Measurements from ENCODE around the gene SH3RF2. TPM values are rescaled to one million over a fixed set of nuclear protein-coding genes. Genes with fewer than 3 reads are reported as not detected.
A peak's percentile ranks its signal among the peaks of the same experiment; 100 is the strongest.

Gene SH3RF2
- total RNA-seq, 1 experiment from 2014 or later: 0.77 TPM

DNA sequence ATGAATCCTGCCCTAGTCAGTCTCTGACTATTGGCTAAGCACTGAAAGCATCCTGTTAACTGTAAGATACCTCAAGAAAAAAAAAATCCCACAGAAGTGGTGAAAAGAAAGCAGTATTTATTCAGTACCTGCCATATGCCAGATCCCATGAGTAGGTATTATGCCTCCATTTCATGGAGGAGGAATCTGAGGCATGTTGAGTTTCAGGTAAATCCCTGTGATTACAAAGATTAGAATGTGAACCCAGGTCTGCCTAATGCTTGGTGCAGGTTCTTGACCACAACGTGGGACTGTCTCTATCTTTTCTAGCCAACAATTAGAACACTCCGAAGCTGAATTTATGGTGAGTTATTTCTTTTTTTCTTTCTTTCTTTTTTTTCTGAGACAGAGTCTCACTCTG is 30.9 kb downstream of the SH3RF2 start:
- in situ Hi-C loops (cut with HindIII; ENCODE audit: low pct_unique_long_range_greater_than_20kb, low sequenced_read_pairs): no loop called here
- no peak for DNase-seq (ENCODE audit: low read depth, low spot score)

- DNase-seq (ENCODE audit: low read depth, low spot score): no peak
- in situ Hi-C loops (cut with HindIII; ENCODE audit: low pct_unique_long_range_greater_than_20kb, low sequenced_read_pairs): no loop called here
These were observed 32.8 kb downstream of the SH3RF2 start for GRCh38 chr5:145968970-145969713.

- in situ Hi-C loops (cut with HindIII; ENCODE audit: low pct_unique_long_range_greater_than_20kb, low sequenced_read_pairs): no loop called here
- no peak for DNase-seq (ENCODE audit: low read depth, low spot score)
These were observed 33.3 kb downstream of the SH3RF2 start for GRCh38 chr5:145969714-145970092.

DNA sequence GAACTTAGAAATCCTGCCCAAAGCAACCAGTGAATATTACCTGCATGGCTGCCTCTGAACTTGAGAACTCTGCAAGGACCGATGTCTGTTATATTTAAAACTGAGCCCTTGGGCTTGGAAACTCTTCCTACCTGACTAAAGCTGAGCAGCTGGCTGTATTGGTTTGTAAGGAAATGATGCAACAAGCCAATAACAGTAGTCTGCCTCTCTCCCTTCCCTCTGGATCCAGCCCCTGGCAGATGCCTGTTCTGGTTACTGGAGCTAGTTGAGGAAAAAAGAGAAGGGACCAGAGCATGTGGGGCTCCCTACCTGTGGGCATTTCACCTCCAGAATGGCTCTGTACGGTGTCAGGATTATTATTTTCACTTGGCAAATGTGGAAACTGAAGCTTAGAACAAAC is 34.7 kb downstream of the SH3RF2 start:
- DNase-seq (ENCODE audit: low read depth, low spot score): no peak
- in situ Hi-C loops (cut with HindIII; ENCODE audit: low pct_unique_long_range_greater_than_20kb, low sequenced_read_pairs): no loop called here

GRCh38 chr5:145971701-145972100 is 35.3 kb downstream of the SH3RF2 start:
- in situ Hi-C loops (cut with HindIII; ENCODE audit: low pct_unique_long_range_greater_than_20kb, low sequenced_read_pairs): no loop called here
- DNase-seq (ENCODE audit: low read depth, low spot score): no peak

DNA sequence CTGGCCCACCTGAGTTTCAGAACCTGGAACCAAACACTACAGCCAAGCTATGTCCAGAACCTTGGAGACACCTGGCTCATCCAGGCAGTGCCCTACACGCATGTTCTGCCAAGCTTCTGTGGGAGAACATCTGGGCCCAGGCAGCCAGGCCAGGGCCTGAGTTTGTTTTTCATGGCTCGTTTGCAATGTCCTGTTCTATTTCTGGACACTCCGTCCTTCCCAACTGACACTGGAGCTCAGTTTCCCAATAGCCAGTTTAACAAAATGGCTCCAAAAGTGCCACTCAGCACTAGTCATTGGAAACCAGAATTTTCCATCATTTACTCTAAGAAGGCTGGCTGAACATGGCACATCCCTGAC is 38.6 kb downstream of the SH3RF2 start:
- in situ Hi-C loops (cut with HindIII; ENCODE audit: low pct_unique_long_range_greater_than_20kb, low sequenced_read_pairs): no loop called here
- no peak for DNase-seq (ENCODE audit: low read depth, low spot score)

DNA sequence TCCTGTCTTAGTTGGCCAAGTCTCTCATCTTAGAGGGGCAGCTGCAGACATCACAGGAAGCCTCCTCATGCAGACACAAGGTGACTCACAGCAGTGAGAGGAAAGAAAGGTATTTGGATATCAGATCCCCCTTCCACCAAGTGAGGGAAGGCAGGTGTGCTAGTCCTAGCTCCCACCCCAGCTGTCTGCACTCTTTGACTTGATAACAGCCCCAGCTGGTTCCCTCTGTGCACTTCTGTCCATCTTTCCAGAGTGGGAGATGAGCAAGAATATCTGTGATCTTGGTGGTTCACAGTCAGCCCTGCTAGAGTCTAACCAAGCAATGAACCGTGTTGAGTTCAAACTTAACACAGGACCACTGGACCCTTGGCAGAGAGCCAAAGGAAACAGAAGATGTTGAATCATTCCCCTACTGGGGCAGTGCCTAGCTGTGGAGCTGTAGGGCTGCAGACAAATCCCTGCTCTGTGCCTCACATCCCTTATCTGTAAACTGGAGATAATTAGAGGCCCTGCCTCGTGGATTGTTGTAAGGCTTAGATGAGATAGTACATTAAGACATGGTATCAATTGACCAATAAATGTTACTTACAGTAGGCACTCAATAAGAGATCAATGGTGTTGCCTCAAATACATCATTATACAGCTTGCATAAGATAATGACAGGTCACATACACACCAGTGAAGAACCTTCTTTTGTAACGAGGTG is 39.1 kb downstream of the SH3RF2 start:
- DNase-seq (ENCODE audit: low read depth, low spot score): peak; percentile 7
- in situ Hi-C loops (cut with HindIII; ENCODE audit: low pct_unique_long_range_greater_than_20kb, low sequenced_read_pairs): no loop called here

DNA sequence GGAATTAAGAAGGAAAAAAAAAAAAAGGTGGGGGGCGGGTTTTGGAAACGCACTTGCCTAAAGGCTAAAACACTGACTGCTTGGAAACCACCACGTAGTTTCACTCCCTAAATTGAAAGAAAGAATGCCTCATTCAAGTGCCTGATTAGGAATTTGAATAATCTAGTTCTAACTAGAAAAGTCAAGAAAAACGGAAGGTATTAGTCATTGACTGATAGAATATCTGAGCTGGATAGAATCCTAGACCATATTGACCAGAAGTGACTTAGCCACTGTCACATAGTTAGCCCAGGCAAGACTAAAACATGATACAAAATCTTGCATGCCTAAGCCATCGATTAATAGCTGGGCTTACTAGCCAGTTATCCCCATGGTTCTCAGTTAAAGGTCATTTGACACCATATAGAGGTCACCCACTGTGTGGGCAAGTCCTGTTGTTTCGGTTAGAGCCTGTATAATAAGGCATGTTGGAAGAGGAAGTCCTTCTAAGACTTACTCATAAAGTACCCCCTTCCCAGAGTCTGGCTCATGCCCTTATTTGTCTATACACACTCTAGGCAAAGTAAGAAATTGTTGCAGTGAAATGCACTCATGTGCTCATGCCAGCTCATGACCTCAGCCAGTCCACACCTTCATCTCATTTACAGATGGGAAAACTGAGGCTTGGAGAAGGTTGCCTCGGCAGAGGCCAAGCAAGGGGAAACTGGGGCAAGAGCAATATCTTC is 40.2 kb downstream of the SH3RF2 start:
- in situ Hi-C loops (cut with HindIII; ENCODE audit: low pct_unique_long_range_greater_than_20kb, low sequenced_read_pairs): no loop called here

DNA sequence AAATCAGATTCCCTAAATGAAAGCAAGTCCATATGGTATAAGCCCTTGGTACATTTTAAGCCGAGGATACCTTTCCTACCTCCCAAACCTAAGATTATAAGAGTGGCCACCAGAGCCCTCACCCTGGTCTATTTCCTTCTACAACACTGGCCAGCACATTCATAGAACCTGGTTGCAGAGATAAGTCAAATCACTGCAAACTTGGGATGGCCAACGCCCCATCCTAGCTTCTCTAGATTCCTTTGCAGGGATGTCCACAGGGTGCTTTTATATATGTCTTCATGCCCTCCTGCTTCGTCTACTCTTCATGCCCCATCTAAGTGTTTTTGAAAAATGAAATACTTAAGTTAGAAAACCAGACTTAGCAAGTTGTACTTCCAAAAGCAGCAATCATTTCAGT is 41.8 kb downstream of the SH3RF2 start:
- in situ Hi-C loops (cut with HindIII; ENCODE audit: low pct_unique_long_range_greater_than_20kb, low sequenced_read_pairs): no loop called here
- no peak for DNase-seq (ENCODE audit: low read depth, low spot score)

More for the DNA sequence above, 40.2 kb downstream of the SH3RF2 start:
- no peak for DNase-seq (ENCODE audit: low read depth, low spot score)

GRCh38 chr5:145978708-145979107 is 42.3 kb downstream of the SH3RF2 start:
- in situ Hi-C loops (cut with HindIII; ENCODE audit: low pct_unique_long_range_greater_than_20kb, low sequenced_read_pairs): no loop called here
- DNase-seq (ENCODE audit: low read depth, low spot score): no peak

DNA sequence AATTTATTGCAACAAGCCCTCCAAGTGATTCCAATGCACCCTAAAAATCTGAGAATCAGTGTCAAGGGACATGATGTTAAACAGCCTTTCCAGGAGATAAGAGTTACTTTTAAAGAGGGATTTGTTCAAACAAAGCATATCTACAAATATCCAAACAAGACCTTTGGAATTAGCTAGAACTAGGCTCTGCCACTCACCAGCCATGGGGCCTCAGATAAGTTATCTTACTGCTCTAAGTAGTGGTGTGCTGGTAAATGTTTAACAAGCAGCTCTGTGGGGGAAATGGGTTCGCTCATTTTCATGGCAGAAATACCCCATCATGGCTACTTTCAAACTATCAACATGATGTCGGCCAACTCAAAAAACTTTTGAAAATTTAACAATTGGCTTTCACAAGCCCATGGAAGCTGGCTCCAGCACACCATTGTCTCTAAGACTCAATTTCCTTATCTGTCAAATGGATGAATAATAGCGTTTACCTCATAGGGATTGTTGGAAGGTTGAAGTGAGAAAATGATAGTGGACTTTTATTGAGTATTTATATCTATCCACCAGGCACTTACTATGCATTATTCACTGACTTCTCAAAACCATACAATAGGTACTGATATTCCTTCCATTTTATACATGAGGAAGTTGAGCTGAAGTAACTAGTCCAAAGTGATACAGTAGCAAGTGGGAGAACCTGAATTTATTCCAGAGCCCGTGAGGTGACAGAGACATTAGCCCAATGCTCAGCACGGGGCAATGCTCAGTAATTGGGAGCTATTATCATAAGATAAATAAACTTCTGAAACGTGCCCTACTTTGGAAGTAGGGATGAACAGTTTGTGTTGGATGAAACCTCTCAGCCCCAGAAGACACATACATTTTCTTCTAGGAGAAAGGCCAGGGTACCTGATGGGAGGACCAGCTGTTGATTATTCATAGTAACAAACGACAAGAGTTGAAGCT is 43.2 kb downstream of the SH3RF2 start:
- no peak for DNase-seq (ENCODE audit: low read depth, low spot score)
- in situ Hi-C loops (cut with HindIII; ENCODE audit: low pct_unique_long_range_greater_than_20kb, low sequenced_read_pairs): no loop called here

- DNase-seq (ENCODE audit: low read depth, low spot score): no peak
- in situ Hi-C loops (cut with HindIII; ENCODE audit: low pct_unique_long_range_greater_than_20kb, low sequenced_read_pairs): no loop called here
These were observed 43.9 kb downstream of the SH3RF2 start for GRCh38 chr5:145980259-145980658.

DNA sequence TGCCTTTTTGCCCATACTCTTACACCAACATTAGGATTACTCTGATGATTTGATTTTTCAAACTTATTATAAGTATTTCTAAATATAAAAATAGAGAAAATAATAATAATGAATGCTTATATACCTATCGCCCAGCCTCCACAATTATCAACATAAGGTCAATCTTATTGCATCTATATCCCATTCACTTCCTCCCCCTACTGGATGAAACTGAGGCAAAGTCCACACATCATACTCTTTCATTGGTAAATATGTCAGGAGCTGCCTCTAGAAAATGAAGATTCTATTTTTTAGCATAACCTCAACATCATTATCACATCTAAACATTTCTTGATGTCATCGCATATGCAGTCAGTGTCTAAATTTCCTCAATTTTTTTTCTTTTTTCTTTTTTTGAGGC is 44.3 kb downstream of the SH3RF2 start:
- in situ Hi-C loops (cut with HindIII; ENCODE audit: low pct_unique_long_range_greater_than_20kb, low sequenced_read_pairs): no loop called here
- peak; percentile 38 for DNase-seq (ENCODE audit: low read depth, low spot score)

GRCh38 chr5:145981589-145982571 is 45.5 kb downstream of the SH3RF2 start:
- no peak for DNase-seq (ENCODE audit: low read depth, low spot score)
- in situ Hi-C loops (cut with HindIII; ENCODE audit: low pct_unique_long_range_greater_than_20kb, low sequenced_read_pairs): no loop called here

- in situ Hi-C loops (cut with HindIII; ENCODE audit: low pct_unique_long_range_greater_than_20kb, low sequenced_read_pairs): no loop called here
- no peak for DNase-seq (ENCODE audit: low read depth, low spot score)
These were observed 46.4 kb downstream of the SH3RF2 start for GRCh38 chr5:145982572-145983318.

GRCh38 chr5:145983446-145983845 is 47.1 kb downstream of the SH3RF2 start:
- DNase-seq (ENCODE audit: low read depth, low spot score): no peak

More at GRCh38 chr5:145983446-145983845, 47.1 kb downstream of the SH3RF2 start:
- in situ Hi-C loops (cut with HindIII; ENCODE audit: low pct_unique_long_range_greater_than_20kb, low sequenced_read_pairs): no loop called here

Measured in SK-MEL-5 (cell line).